Smooth muscle cell of the pulmonary artery (primary cell): ENCODE data around the gene ACVR1B. TPM values are rescaled to one million over a fixed set of nuclear protein-coding genes. Genes with fewer than 3 reads are reported as not detected.

Source experiments
- total RNA-seq: library from RNA; depleted of rRNA; stranded (reverse); fragments of >200 nt; gene quantifications from 2 replicates; pipeline ENCODE4 v1.2.3, GENCODE V29; 2014

Gene ACVR1B
- 16.4 and 18.4 TPM in 2 replicates for total RNA-seq

GRCh38 chr12:51951199-51951842, at the start of gene ACVR1B:
ACVR1B (plus strand) TSS chr12:51951699; CDS start chr12:51951744, 45 bp downstream.

GRCh38 chr12:51907083-51907855, 44.2 kb upstream of the ACVR1B start, which contains the start of gene ACVRL1:
ACVRL1 (plus strand) TSS chr12:51907504; CDS start chr12:51912475, 4,971 bp downstream.

GRCh38 chr12:52006726-52007157, 55.2 kb downstream of the ACVR1B start, which contains the start of gene TAMALIN:
TAMALIN (plus strand) TSS chr12:52006946; CDS start chr12:52007020, 74 bp downstream.

Other genes with a start within 250 kb of the ACVR1B start
- under 0.01 and 0.03 TPM in 2 replicates for gene FIGNL2, start 103.0 kb upstream of the ACVR1B start, total RNA-seq
- gene ANKRD33, start 63.6 kb upstream of the ACVR1B start, total RNA-seq: 0.03 TPM in 1 of 2 replicates, not detected in the other
- gene ACVRL1, start 44.2 kb upstream of the ACVR1B start, total RNA-seq: 6.2 and 31.9 TPM in 2 replicates
- 2.7 and 5.0 TPM in 2 replicates for gene TAMALIN, start 55.2 kb downstream of the ACVR1B start, total RNA-seq
- 5.9 and 7.5 TPM in 2 replicates for gene NR4A1, start 99.7 kb downstream of the ACVR1B start, total RNA-seq
- gene ATG101, start 118.3 kb downstream of the ACVR1B start, total RNA-seq: 70.4 and 73.8 TPM in 2 replicates
- 0.07 and 0.10 TPM in 2 replicates for gene SMIM41, start 128.0 kb downstream of the ACVR1B start, total RNA-seq
- gene KRT80, start 240.3 kb downstream of the ACVR1B start, total RNA-seq: 0.65 and 0.83 TPM in 2 replicates